PC-3 (cell line): ENCODE results near the gene KCNJ6.

Source experiments
- CTCF ChIP-seq: fragments of 300-600 bp; sonication (generic); conservative IDR thresholded peaks from 2 replicates; pipeline ENCODE4 v1.5.1; 2017; ENCODE audit warnings: antibody characterized with exemption, low read depth, mild to moderate bottlenecking, low read length
- EZH2 ChIP-seq: fragments of 300-600 bp; sonication (generic); IDR thresholded peaks from one replicate; pipeline ENCODE4 v1.6.1; 2017; ENCODE audit warnings: antibody characterized with exemption, mild to moderate bottlenecking, low read length; ENCODE audit not compliant: unreplicated experiment
- EZH2phosphoT487 ChIP-seq: fragments of 300-600 bp; sonication (generic); IDR thresholded peaks from 2 replicates; pipeline ENCODE4 v1.6.1; 2018; ENCODE audit warnings: mild to moderate bottlenecking, antibody characterized with exemption, low read length, borderline replicate concordance

GRCh38 chr21:37945036-37945435 lies 28.8 kb upstream of the KCNJ6 start:
- TF ChIP-seq CTCF: no peak
- no peak for TF ChIP-seq EZH2
- no peak for TF ChIP-seq EZH2phosphoT487
